CD4-positive, alpha-beta T cell treated with Interleukin-17A for 4 hours (primary cell): ENCODE data around the gene CTXN2.

Source experiments
- DNase-seq: peaks from one replicate; pipeline ENCODE4 v3.0.0-alpha.2; 2020; ENCODE audit warnings: mixed read lengths

The CTXN2 gene

GRCh38 chr15:48191574-48192225 is at the start of gene CTXN2:
CTXN2 (plus strand) TSS chr15:48191665; CDS start chr15:48201301, 9,636 bp downstream.
- no peak for DNase-seq

GRCh38 chr15:48143856-48144255 is 47.6 kb upstream of the CTXN2 start:
- DNase-seq: no peak

GRCh38 chr15:48144889-48145288 is 46.6 kb upstream of the CTXN2 start:
- no peak for DNase-seq

GRCh38 chr15:48145923-48146322 is 45.5 kb upstream of the CTXN2 start:
- no peak for DNase-seq

- DNase-seq: no peak
Observed at GRCh38 chr15:48147358-48147757, 44.1 kb upstream of the CTXN2 start.

GRCh38 chr15:48149858-48150257 is 41.6 kb upstream of the CTXN2 start:
- DNase-seq: no peak

- no peak for DNase-seq
Observed at GRCh38 chr15:48153526-48153925, 37.9 kb upstream of the CTXN2 start.

GRCh38 chr15:48168616-48169015 is 22.8 kb upstream of the CTXN2 start:
- no peak for DNase-seq

- DNase-seq: no peak
Observed at GRCh38 chr15:48170981-48171380, 20.5 kb upstream of the CTXN2 start.

- DNase-seq: no peak
Observed at GRCh38 chr15:48175126-48175525, 16.3 kb upstream of the CTXN2 start.

- no peak for DNase-seq
Observed at GRCh38 chr15:48176112-48176511, 15.4 kb upstream of the CTXN2 start.

GRCh38 chr15:48176957-48177356 is 14.5 kb upstream of the CTXN2 start:
- DNase-seq: no peak

- no peak for DNase-seq
Observed at GRCh38 chr15:48177383-48177765, 14.1 kb upstream of the CTXN2 start.

GRCh38 chr15:48177766-48178647 is 13.5 kb upstream of the CTXN2 start, which contains the start of gene MYEF2:
MYEF2 (minus strand) TSS chr15:48178295; CDS start chr15:48178237, 58 bp downstream.
- DNase-seq: peak; percentile 59

- no peak for DNase-seq
Observed at GRCh38 chr15:48178648-48178931, 12.9 kb upstream of the CTXN2 start.

- no peak for DNase-seq
Observed at GRCh38 chr15:48182749-48183148, 8.7 kb upstream of the CTXN2 start.

- DNase-seq: no peak
Observed at GRCh38 chr15:48185529-48185928, 5.9 kb upstream of the CTXN2 start.

- no peak for DNase-seq
Observed at GRCh38 chr15:48186271-48186670, 5.2 kb upstream of the CTXN2 start.

- peak; percentile 16 for DNase-seq
Observed at GRCh38 chr15:48190932-48191573, 412 bp upstream of the CTXN2 start.

GRCh38 chr15:48202068-48202467 is 10.6 kb downstream of the CTXN2 start:
- no peak for DNase-seq

GRCh38 chr15:48205981-48206380 is 14.5 kb downstream of the CTXN2 start, which contains the start of gene SLC12A1:
SLC12A1 (plus strand) TSS chr15:48206302; CDS start chr15:48207720, 1,418 bp downstream.
- no peak for DNase-seq

GRCh38 chr15:48221261-48221660 is 29.8 kb downstream of the CTXN2 start:
- DNase-seq: no peak

GRCh38 chr15:48221885-48222284 is 30.4 kb downstream of the CTXN2 start:
- no peak for DNase-seq

- no peak for DNase-seq
Observed at GRCh38 chr15:48222627-48223026, 31.2 kb downstream of the CTXN2 start.
